ENCODE results near the gene PRUNE2.

GRCh38 chr9:76845254-76845653 is 60.7 kb downstream of the PRUNE2 start:
- TF ChIP-seq CTCF (IDR thresholded peaks at IDR 0.05) (no peak), POLR2A (IDR thresholded peaks at IDR 0.05) (no peak)

Data from Peyer's patch (tissue), 4 donors.